ENCODE measurements around the gene C15orf61.

- TF ChIP-seq CTCF (IDR thresholded peaks at IDR 0.05 in 4 of 5, conservative IDR thresholded peaks at IDR 0.05 in 1 of 5) (no peak), POLR2A (IDR thresholded peaks at IDR 0.05) (no peak)
Observed at GRCh38 chr15:67508407-67508806, 12.5 kb upstream of the C15orf61 start.
